ENCODE measurements around the gene NDEL1. TPM values are rescaled to one million over a fixed set of nuclear protein-coding genes. Genes with fewer than 3 reads are reported as not detected.

NDEL1 gene
- total and polyA plus RNA-seq, 9 of the 15 experiments (the other 6 are each of a cell fraction or from before 2014, with no cell fraction given), result 0.86 to 30.5 (median 22.7) TPM

- no peak for TF ChIP-seq CHD7 (IDR thresholded peaks at IDR 0.05; ENCODE audit: low read depth, low read length)
These were observed 31.8 kb downstream of the NDEL1 start (continued) for GRCh38 chr17:8467527-8467926.

All from K562 (cell line).